Ovary (tissue), 9 donors: Measurements from ENCODE around the gene CCDC27. TPM values are rescaled to one million over a fixed set of nuclear protein-coding genes. Genes with fewer than 3 reads are reported as not detected.

ENCODE experiments used
- DNase-seq, 5 donors: peaks; one replicate each; pipeline ENCODE4 v3.0.0-alpha.2; 2019 to 2020
- H3K27ac ChIP-seq, 2 donors: fragments of 200-600 bp; one replicate each; pipeline versions ENCODE4 v1.5.1 to v1.8.0; 2019 to 2022
- H3K27me3 ChIP-seq: fragments of 200-600 bp; one replicate; pipeline ENCODE4 v1.8.0; 2022
- H3K36me3 ChIP-seq: fragments of 200-600 bp; sonication (generic); one replicate; pipeline ENCODE4 v1.5.1; 2019
- H3K4me1 ChIP-seq: one replicate; pipeline ENCODE4 v1.8.1; 2013; ENCODE audit warnings: mild to moderate bottlenecking, moderate library complexity; ENCODE audit not compliant: insufficient read depth
- H3K4me3 ChIP-seq: fragments of 200-600 bp; sonication (generic); one replicate; pipeline ENCODE4 v1.5.1; 2017
- H3K9me3 ChIP-seq, 2 donors: fragments of 200-600 bp in 1 of 2; sonication (generic) in 1 of 2; one replicate each; pipeline versions ENCODE4 v1.5.1 to v1.8.1; 2013 to 2019; ENCODE audit warnings: mild to moderate bottlenecking in 1 of 2, moderate library complexity in 1 of 2
- EP300 ChIP-seq: sonication (generic); formaldehyde crosslinking; IDR thresholded peaks from one replicate; pipeline ENCODE4 v1.6.1; 2017; ENCODE audit warnings: antibody characterized with exemption
- POLR2A ChIP-seq: fragments of 450-650 bp; IDR thresholded peaks from one replicate; pipeline ENCODE4 v1.6.1; 2017; ENCODE audit warnings: antibody characterized with exemption, mild to moderate bottlenecking, moderate library complexity
- WGBS, 3 donors: extraction: QIAGEN DNeasy Blood & Tissue Kit in 1 of 3; methylation state at CpG; one replicate each; pipeline versions ENCODE4 v1.1.5 to v1.1.7; 2013 to 2017; 5-methylcytosine and 5-hydroxymethylcytosine counted together
- intact Hi-C, 4 donors: fragments of 100-400 bp; cut with DNase I; formaldehyde crosslinking; loops; one replicate each; pipeline versions ENCODE4 v1.11.0 to v1.15.1; 2022 to 2023
- polyA plus RNA-seq, 2 donors: library from polyadenylated mRNA; stranded (reverse); fragments of 200-250 nt in 1 of 2; fragments of 350-450 nt in 1 of 2; fragmentation: Illumina TruSeq in 1 of 2; extraction: RNeasy Lipid Tissue Mini Kit (QIAGEN cat#74804) in 1 of 2; gene quantifications; one replicate each; pipeline ENCODE4 v1.2.3, GENCODE V29; 2013 to 2014
- total RNA-seq, 7 donors: library from RNA; depleted of rRNA in 2 of 7; stranded (reverse); fragments of >200 nt in 2 of 7; fragmentation: NEBNext Ultra II Directional in 3 of 7; extraction: Animal tissue kit (Norgen Biotek cat#: 25700) in 3 of 7; gene quantifications; one replicate each; pipeline versions ENCODE4 v1.1.0 to v1.2.4, GENCODE V29; 2016 to 2023
- TF ChIP-seq, protein P1 (sequence below), 3 donors: fragments of 450-650 bp in 2 of 3; fragments of 200-600 bp in 1 of 3; IDR thresholded peaks; one replicate each; pipeline versions ENCODE4 v1.5.1 to v1.8.0; 2016 to 2022; ENCODE audit warnings: antibody characterized with exemption in 3 of 3, mild to moderate bottlenecking in 1 of 3
- donor health status: DM: no; HTN: no; CAD: no; lungs with moderate emphysema.
- donor health status: DM: no; HTN: no; CAD: no.
- donor health status: Bipolar disorder and iron deficiency.
- donor health status: DM: yes; HTN: yes; CAD: no.
- donor health status: DM: no; HTN: no; CAD: no.
- donor health status: DM: yes; HTN: yes; CAD: no.

Gene CCDC27
- total and polyA plus RNA-seq, 9 donors, result 0.05 TPM; not detected in 8

DNA sequence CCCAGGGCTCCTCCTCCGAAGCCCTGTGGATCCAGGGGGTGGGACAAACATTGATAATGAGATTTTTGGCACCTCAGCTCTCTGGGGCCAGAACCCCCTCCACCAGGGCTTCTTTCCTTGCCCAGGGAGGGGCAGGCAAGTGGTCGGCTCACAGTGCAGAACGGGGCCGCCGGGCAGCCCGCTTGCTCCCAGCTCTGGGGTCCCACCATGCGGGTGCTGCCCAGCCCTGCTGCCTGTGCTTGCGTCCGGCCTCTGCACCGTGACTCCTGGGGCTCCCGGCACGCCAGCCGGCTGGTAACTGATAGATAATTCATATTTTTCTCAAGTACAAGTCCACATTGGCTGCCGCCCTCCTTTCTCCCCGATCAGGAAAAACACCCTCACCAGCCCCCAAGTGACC lies 42.0 kb upstream of the CCDC27 start:
- H3K4me1 ChIP-seq, result no peaks in the 10 kb centered on the region
- H3K27me3 ChIP-seq, result no peaks in the 10 kb centered on the region
- no peaks in the 10 kb centered on the region for H3K36me3 ChIP-seq
- H3K4me3 ChIP-seq, result no peak overlapping the region
- WGBS, 3 donors, result 80 to 86% (median 85%) methylated on average over 14 to 15 of the region's 15 CpGs
- no peak overlapping the region for H3K27ac ChIP-seq
- no peak for DNase-seq
- TF ChIP-seq EP300, result no peak
- TF ChIP-seq, protein P1, sequence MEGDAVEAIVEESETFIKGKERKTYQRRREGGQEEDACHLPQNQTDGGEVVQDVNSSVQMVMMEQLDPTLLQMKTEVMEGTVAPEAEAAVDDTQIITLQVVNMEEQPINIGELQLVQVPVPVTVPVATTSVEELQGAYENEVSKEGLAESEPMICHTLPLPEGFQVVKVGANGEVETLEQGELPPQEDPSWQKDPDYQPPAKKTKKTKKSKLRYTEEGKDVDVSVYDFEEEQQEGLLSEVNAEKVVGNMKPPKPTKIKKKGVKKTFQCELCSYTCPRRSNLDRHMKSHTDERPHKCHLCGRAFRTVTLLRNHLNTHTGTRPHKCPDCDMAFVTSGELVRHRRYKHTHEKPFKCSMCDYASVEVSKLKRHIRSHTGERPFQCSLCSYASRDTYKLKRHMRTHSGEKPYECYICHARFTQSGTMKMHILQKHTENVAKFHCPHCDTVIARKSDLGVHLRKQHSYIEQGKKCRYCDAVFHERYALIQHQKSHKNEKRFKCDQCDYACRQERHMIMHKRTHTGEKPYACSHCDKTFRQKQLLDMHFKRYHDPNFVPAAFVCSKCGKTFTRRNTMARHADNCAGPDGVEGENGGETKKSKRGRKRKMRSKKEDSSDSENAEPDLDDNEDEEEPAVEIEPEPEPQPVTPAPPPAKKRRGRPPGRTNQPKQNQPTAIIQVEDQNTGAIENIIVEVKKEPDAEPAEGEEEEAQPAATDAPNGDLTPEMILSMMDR (IDR thresholded peaks at IDR 0.05), result no peak
- no peak for TF ChIP-seq POLR2A
- no peaks in the 10 kb centered on the region for H3K9me3 ChIP-seq
- intact Hi-C loops, result loop anchor here in 1 of 4 donors (10.0 kb wide), 1 partner anchor 245 kb away; no protein-coding TSS in a partner anchor

DNA sequence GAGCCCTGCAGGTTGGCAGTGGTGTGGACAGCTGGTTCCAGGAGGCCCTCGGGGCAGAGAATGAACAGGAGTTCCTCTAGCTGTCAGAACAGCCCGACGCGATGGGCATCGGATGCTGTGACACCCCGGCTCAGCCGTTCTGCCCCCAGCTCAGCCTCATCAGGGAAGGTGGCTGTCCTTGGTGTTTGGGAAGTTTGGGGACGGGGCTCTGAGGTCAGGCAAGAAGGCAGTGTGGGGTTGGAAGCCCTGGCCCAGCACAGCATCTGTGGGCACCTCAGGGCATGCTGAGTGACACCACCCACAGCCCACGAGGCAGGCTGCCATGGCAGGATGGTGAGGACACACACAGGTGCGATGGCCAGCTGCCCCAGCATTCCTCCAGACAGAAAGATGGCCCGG lies 40.9 kb upstream of the CCDC27 start:
- DNase-seq, result no peak
- H3K4me3 ChIP-seq, result no peak overlapping the region
- H3K9me3 ChIP-seq, result no peaks in the 10 kb centered on the region
- no peaks in the 10 kb centered on the region for H3K36me3 ChIP-seq
- intact Hi-C loops, result loop anchor here in 1 of 4 donors (10.0 kb wide), 1 partner anchor 247 kb away; no protein-coding TSS in a partner anchor
- 73% methylated on average over 10 to 11 of the region's 11 CpGs for WGBS, 3 donors
- no peak for TF ChIP-seq POLR2A
- TF ChIP-seq, protein P1 (IDR thresholded peaks at IDR 0.05), result no peak
- no peaks in the 10 kb centered on the region for H3K4me1 ChIP-seq
- no peak overlapping the region for H3K27ac ChIP-seq
- H3K27me3 ChIP-seq, result no peaks in the 10 kb centered on the region

DNA sequence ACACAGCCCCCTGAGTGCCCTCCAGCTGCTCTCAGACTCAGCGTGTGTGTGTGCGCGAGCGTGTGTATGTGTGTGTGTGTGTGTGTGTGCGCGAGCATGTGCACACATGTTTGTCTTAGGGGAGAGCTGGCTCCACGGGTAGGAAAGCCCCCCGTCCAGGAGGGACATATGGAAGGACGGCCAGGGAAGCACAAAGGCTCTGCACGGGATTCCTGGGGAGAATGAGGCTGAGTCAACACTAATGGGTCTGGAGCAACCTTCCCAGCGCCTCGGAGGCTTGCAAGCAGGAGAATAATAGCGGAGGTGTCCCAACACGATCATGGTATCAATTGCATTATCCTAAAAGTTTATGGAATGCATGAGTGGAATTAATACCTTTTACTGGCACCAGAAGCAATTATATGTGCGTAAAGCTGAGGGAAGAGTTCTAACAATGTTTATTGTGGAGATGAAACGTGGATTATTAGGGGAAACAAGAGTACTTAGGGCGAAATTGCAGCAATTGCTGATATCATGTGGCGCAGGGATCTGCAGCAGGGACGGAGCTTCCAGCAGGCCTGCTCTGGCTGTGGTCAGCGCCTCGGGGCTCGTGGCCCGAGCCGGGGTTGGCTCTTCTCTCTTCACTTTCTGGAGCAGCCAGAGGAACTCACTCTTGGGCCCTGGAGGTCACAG lies 40.3 kb upstream of the CCDC27 start:
- Histone ChIP-seq H3K36me3 (no peaks in the 10 kb centered on the region), H3K4me1 (no peaks in the 10 kb centered on the region), H3K9me3 (no peaks in the 10 kb centered on the region), H3K27me3 (no peaks in the 10 kb centered on the region), H3K27ac (no peak overlapping the region), H3K4me3 (no peak overlapping the region)
- TF ChIP-seq EP300, result no peak
- TF ChIP-seq, protein P1 (IDR thresholded peaks at IDR 0.05), result no peak
- intact Hi-C loops, result loop anchor here in 1 of 4 donors (10.0 kb wide), 1 partner anchor 247 kb away; no protein-coding TSS in a partner anchor
- 66 to 69% (median 67%) methylated on average over 21 to 24 of the region's 24 CpGs for WGBS, 3 donors
- DNase-seq, result no peak

DNA sequence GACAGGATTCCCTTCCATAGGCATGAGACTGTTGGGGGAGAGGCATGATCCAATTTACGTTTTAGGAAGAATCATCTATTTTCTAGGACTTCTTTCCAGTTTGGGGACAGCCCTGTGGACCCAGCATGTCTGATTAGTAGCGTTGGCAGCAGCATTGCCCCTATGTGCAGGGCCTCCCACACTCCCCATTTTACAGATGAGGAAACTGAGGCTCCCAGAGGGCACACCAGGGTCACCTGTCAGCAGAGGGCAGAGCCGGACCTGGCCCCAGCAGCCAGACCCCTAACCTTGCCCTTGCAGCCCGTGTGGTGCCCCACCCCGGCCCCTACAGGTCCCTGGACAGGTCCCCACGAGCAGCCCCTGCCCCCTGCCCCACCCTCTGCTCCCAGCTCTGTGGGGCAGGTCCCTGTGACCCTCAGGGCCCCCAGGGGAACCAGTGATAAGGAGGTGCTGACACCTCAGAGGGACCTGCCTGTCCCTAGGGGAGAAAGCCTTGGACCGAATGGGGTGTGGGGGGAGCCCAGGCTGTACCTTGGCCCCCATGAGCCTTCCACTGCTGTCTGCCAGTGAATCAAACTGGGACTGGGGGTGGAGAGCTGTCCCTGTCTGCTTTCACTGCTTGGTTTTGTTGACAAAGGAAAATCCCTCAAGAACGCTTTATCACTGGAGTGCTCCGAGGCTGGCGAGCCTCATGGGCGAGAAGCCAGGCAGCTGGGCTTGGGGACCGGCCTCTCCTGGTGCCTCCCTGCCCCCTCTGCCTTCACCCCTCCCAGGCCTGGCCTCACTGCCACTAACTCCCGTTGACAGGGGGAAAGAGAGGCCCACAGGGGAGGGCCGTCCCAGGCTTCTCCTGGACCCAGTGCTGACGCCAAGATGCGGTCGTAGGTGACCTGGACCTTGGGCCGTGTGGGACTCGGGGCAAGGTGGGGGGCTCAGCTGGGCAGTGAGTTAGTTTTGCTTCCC lies 39.4 kb upstream of the CCDC27 start:
- Histone ChIP-seq H3K9me3 (no peaks in the 10 kb centered on the region), H3K27me3 (no peaks in the 10 kb centered on the region)
- DNase-seq, result no peak

More for the DNA sequence above, 39.4 kb upstream of the CCDC27 start:
- intact Hi-C loops, result loop anchor here in 1 of 4 donors (10.0 kb wide), 1 partner anchor 248 kb away; no protein-coding TSS in a partner anchor
- no peak overlapping the region for H3K27ac ChIP-seq
- H3K4me3 ChIP-seq, result no peak overlapping the region
- TF ChIP-seq, protein P1 (IDR thresholded peaks at IDR 0.05), result no peak
- TF ChIP-seq POLR2A, result no peak
- TF ChIP-seq EP300, result no peak
- no peaks in the 10 kb centered on the region for H3K36me3 ChIP-seq
- H3K4me1 ChIP-seq, result peaks cover under 1% of the 10 kb centered on the region
- WGBS, 3 donors, result 49 to 60% (median 57%) methylated on average over 15 to 19 of the region's 19 CpGs
